K562 (cell line): ENCODE results near the gene PTPRF. TPM values are rescaled to one million over a fixed set of nuclear protein-coding genes. Genes with fewer than 3 reads are reported as not detected.

Source experiments
- ATAC-seq: fragments of 200-7000 bp; cut with Tn5 transposase; 3 replicates; pipeline ENCODE4 v1.9.1; 2020; ENCODE audit warnings: moderate library complexity
- BruUV-seq: library from RNA; stranded (reverse); fragments of 400-500 nt; replicated peaks from 2 replicates; lab custom pipeline; 2021; lab: Mats Ljungman, UMichigan
- CTCF ChIA-PET: fragments of 300-600 bp; formaldehyde crosslinking; extraction: SDS; loops from one replicate; lab custom pipeline; 2021; ENCODE audit warnings: low intra/inter-chr PET ratio; lab: Yijun Ruan, JAX
- POLR2A ChIA-PET: fragments of 300-600, 350-650 bp; sonication (Branson Sonifier 250); formaldehyde crosslinking; extraction: SDS; loops from one replicate; lab custom pipeline; 2021; ENCODE audit warnings: antibody characterized with exemption, inconsistent platforms; lab: Yijun Ruan, JAX
- DNase-seq, 4 experiments: peaks; one replicate each; pipeline versions ENCODE4 v3.0.0 to v3.0.0-alpha.2; 2011 to 2018; ENCODE audit warnings: low spot score in 3 of 4, mixed read lengths in 3 of 4; ENCODE audit errors: extremely low read depth in 1 of 4
- FAIRE-seq: peaks from 2 replicates; lab custom pipeline; 2011; peaks lifted over from hg19 to GRCh38; lab: Jason Lieb, UNC
- H2AFZ ChIP-seq: 2 replicates; pipeline ENCODE4 v1.6.0; 2011; ENCODE audit warnings: low read depth, low read length, control low read depth, inconsistent platforms
- H3K27ac ChIP-seq: fragments of 200-600 bp; 3 replicates; pipeline ENCODE4 v1.8.0; 2011; ENCODE audit warnings: low read depth, mild to moderate bottlenecking, control low read depth, inconsistent platforms, low read length, moderate library complexity, mixed read lengths; ENCODE audit errors: extremely low read depth
- H3K27me3 ChIP-seq, 2 experiments: fragments of 300-600 bp in 1 of 2; 2 replicates in 1 of 2; 3 replicates in 1 of 2; pipeline versions ENCODE4 v1.6.0 to v1.8.0; 2011; ENCODE audit warnings: inconsistent platforms in 2 of 2, low read length in 2 of 2, mild to moderate bottlenecking in 1 of 2, mixed read lengths in 1 of 2, moderate library complexity in 1 of 2; ENCODE audit not compliant: control insufficient read depth in 2 of 2, insufficient read depth in 2 of 2
- H3K36me3 ChIP-seq: fragments of 300-600 bp; 3 replicates; pipeline ENCODE4 v1.8.0; 2011; ENCODE audit warnings: mild to moderate bottlenecking, low read length, inconsistent platforms; ENCODE audit not compliant: control insufficient read depth, insufficient read depth
- H3K4me1 ChIP-seq, 2 experiments: fragments of 200-600 bp in 1 of 2; replicated peaks in 1 of 2; 2 replicates in 1 of 2; 3 replicates in 1 of 2; pipeline versions ENCODE4 v1.5.1 to v1.8.0; 2011; ENCODE audit warnings: inconsistent platforms in 2 of 2, low read length in 2 of 2, mild to moderate bottlenecking in 1 of 2, mixed read lengths in 1 of 2, moderate library complexity in 1 of 2; ENCODE audit not compliant: control insufficient read depth in 2 of 2, insufficient read depth in 2 of 2
- H3K4me2 ChIP-seq: 2 replicates; pipeline ENCODE4 v1.6.1; 2011; ENCODE audit warnings: low read length, control low read depth, inconsistent platforms, mixed read lengths; ENCODE audit not compliant: insufficient read depth
- H3K4me3 ChIP-seq: fragments of 200-600 bp; sonication (generic), shearing (Covaris generic); 2 replicates; pipeline ENCODE4 v1.5.1; 2016; ENCODE audit warnings: control low read depth, inconsistent platforms
- H3K79me2 ChIP-seq: fragments of 200-600 bp; 3 replicates; pipeline ENCODE4 v1.8.0; 2011; ENCODE audit warnings: low read length, inconsistent platforms; ENCODE audit not compliant: control insufficient read depth, insufficient read depth
- H3K9ac ChIP-seq, 2 experiments: 2 replicates each; pipeline versions ENCODE4 v1.6.0 to v1.6.1; 2011; ENCODE audit warnings: low read depth in 2 of 2, low read length in 2 of 2, control low read depth in 1 of 2, inconsistent platforms in 1 of 2, mild to moderate bottlenecking in 1 of 2, mixed read lengths in 1 of 2; ENCODE audit not compliant: insufficient read depth in 1 of 2
- H3K9me1 ChIP-seq: one replicate; pipeline ENCODE4 v1.6.0; 2011; ENCODE audit warnings: inconsistent platforms, mild to moderate bottlenecking, low read length, moderate library complexity; ENCODE audit not compliant: control insufficient read depth, insufficient read depth
- H3K9me3 ChIP-seq: replicated peaks from 2 replicates; pipeline ENCODE4 v1.5.1; 2011; ENCODE audit warnings: low read depth, low read length, inconsistent platforms; ENCODE audit not compliant: control insufficient read depth, insufficient read depth
- H4K20me1 ChIP-seq: replicated peaks from 2 replicates; pipeline ENCODE4 v1.6.1; 2011; ENCODE audit warnings: low read length, inconsistent platforms, mixed read lengths; ENCODE audit not compliant: control insufficient read depth, insufficient read depth
- CEBPB ChIP-seq: fragments of 450-650 bp; IDR thresholded peaks from 2 replicates; pipeline ENCODE4 v1.6.1; 2016; ENCODE audit warnings: missing genetic modification characterization, missing compliant biosample characterization
- CEBPG ChIP-seq, 3 experiments: fragments of 200-800 bp in 1 of 3; sonication (Bioruptor generic) in 1 of 3; sonication (generic) in 1 of 3; formaldehyde crosslinking in 1 of 3; IDR thresholded peaks in 2 of 3; conservative IDR thresholded peaks in 1 of 3; 2 replicates each; pipeline versions ENCODE4 v1.6.1 to v1.8.0; 2016 to 2022; ENCODE audit warnings: missing compliant biosample characterization in 2 of 3, missing genetic modification characterization in 2 of 3, mild to moderate bottlenecking in 1 of 3, missing genetic modification reagents in 1 of 3
- FOXP1 ChIP-seq: sonication (generic); formaldehyde crosslinking; IDR thresholded peaks from 2 replicates; pipeline ENCODE4 v1.8.0; 2022; ENCODE audit warnings: mild to moderate bottlenecking, missing genetic modification reagents
- HCFC1 ChIP-seq: IDR thresholded peaks from 2 replicates; pipeline ENCODE4 v1.6.1; 2012; ENCODE audit warnings: low read depth, low read length, improper control_type of control experiment
- MAX ChIP-seq: sonication (generic); formaldehyde crosslinking; IDR thresholded peaks from 2 replicates; pipeline ENCODE4 v1.9.0; 2022; ENCODE audit warnings: mild to moderate bottlenecking, missing genetic modification reagents
- MLX ChIP-seq, 2 experiments: fragments of 450-650 bp in 1 of 2; sonication (generic) in 1 of 2; formaldehyde crosslinking; conservative IDR thresholded peaks; 2 replicates each; pipeline versions ENCODE4 v1.4.0 to v1.8.1; 2020 to 2022; ENCODE audit warnings: mild to moderate bottlenecking in 1 of 2, missing genetic modification reagents in 1 of 2
- SMAD2 ChIP-seq: fragments of 150-350 bp; IDR thresholded peaks from 2 replicates; pipeline ENCODE4 v1.6.1; 2014; ENCODE audit warnings: low read depth, mild to moderate bottlenecking, low read length
- SMARCB1 ChIP-seq: IDR thresholded peaks from 2 replicates; pipeline ENCODE4 v1.6.1; 2011; ENCODE audit warnings: improper control_type of control experiment, low read depth; ENCODE audit not compliant: insufficient read length
- SPI1 ChIP-seq: IDR thresholded peaks from 2 replicates; pipeline ENCODE4 v1.6.1; 2011; ENCODE audit warnings: low read depth, low read length, control low read depth, borderline replicate concordance
- STAG1 ChIP-seq: sonication (generic); formaldehyde crosslinking; IDR thresholded peaks from 2 replicates; pipeline ENCODE4 v1.5.0; 2020; ENCODE audit warnings: missing genetic modification reagents, borderline replicate concordance
- TCFL5 ChIP-seq: fragments of 250-450 bp; sonication (Bioruptor Pico); conservative IDR thresholded peaks from 2 replicates; pipeline ENCODE4 v1.6.1; 2021; ENCODE audit warnings: mild to moderate bottlenecking, moderate library complexity, matching md5 sums
- XRCC4 ChIP-seq: IDR thresholded peaks from one replicate; pipeline ENCODE4 v1.6.1; 2011; ENCODE audit not compliant: insufficient read depth, insufficient read length; ENCODE audit errors: extremely low read depth
- ZBTB5 ChIP-seq: fragments of 450-650 bp; IDR thresholded peaks from 2 replicates; pipeline ENCODE4 v1.6.1; 2017; ENCODE audit warnings: antibody characterized with exemption
- ZBTB9 ChIP-seq: fragments of 450-650 bp; formaldehyde crosslinking; IDR thresholded peaks from 2 replicates; pipeline ENCODE4 v1.4.0; 2020; ENCODE audit warnings: mild to moderate bottlenecking, moderate library complexity
- ZNF511 ChIP-seq: sonication (generic); formaldehyde crosslinking; IDR thresholded peaks from 2 replicates; pipeline ENCODE4 v1.8.0; 2022; ENCODE audit warnings: mild to moderate bottlenecking, missing genetic modification reagents
- WGBS: fragments of 100-300 bp; shearing (Covaris generic); methylation state at CpG from one replicate; pipeline ENCODE4 v1.1.6; 2016; ENCODE audit warnings: low coverage, mixed read lengths; ENCODE audit not compliant: insufficient coverage; ENCODE audit errors: missing lambda C conversion rate; 5-methylcytosine and 5-hydroxymethylcytosine counted together
- in situ Hi-C: fragments of 300-500 bp; cut with MboI; formaldehyde crosslinking; loops from 4 replicates; pipeline ENCODE4 v1.15.0; 2018; ENCODE audit warnings: inconsistent platforms, mixed read lengths
- intact Hi-C: fragments of 100-400 bp; cut with micrococcal nuclease; formaldehyde crosslinking; loops from 2 replicates; pipeline ENCODE4 v1.14.2; 2022
- polyA plus RNA-seq, 8 experiments: library from polyadenylated mRNA; depleted of rRNA in 4 of 8; stranded (reverse) in 5 of 8; unstranded in 3 of 8; fragments of >200 nt; fragmentation: Nextera tagmentation in 2 of 8; fragmentation: Illumina TruSeq in 1 of 8; extraction: Ambion mirVana in 2 of 8; extraction: Trizol in 1 of 8; gene quantifications; 2 replicates each; pipeline versions ENCODE4 v1.2.1 to v1.2.3, GENCODE V29; 2011 to 2014; ENCODE audit warnings: inconsistent platforms in 1 of 8, missing spikeins in 1 of 8
- total RNA-seq, 7 experiments: library from RNA; depleted of rRNA in 6 of 7; stranded (reverse); fragments of >200 nt in 6 of 7; fragmentation: Illumina TruSeq in 2 of 7; extraction: Trizol in 2 of 7; gene quantifications; 2 replicates each; pipeline versions ENCODE4 v1.2.1 to v1.2.3, GENCODE V29; 2011 to 2021; ENCODE audit warnings: low replicate concordance in 1 of 7

PTPRF gene
- total and polyA plus RNA-seq, 9 of the 15 experiments (the other 6 are each of a cell fraction or from before 2014, with no cell fraction given): 0.13 to 4.3 (median 1.1) TPM

- CTCF ChIA-PET: no interaction called here
- Histone ChIP-seq H3K27me3 (peaks cover 53 to 92% of the 10 kb centered on the region in 2 experiments), H2AFZ (no peak overlapping the region), H3K4me3 (no peak overlapping the region), H3K4me1 (peaks cover 0 to 16% of the 10 kb centered on the region in 2 experiments; a peak in 3 of 5 replicates), H3K27ac (no peak overlapping the region), H3K9me3 (no peaks in the 10 kb centered on the region), H3K4me2 (no peak overlapping the region), H3K9ac (peak overlapping the region in 1 of 2 experiments; percentile 43; a peak in 1 of 4 replicates), H4K20me1 (peaks cover 2% of the 10 kb centered on the region)
- ATAC-seq: no peak
- intact Hi-C loops: no loop called here
- 7% methylated on average over 13 of the region's 13 CpGs for WGBS
- DNase-seq: no peak
- POLR2A ChIA-PET: interaction anchor here (0.5 to 0.8 kb wide), 2 partner anchors 61 to 134 kb away, joined by 3 read pairs; no protein-coding TSS in a partner anchor
- FAIRE-seq: peak; percentile 19
- no TSS peak for BruUV-seq
- in situ Hi-C loops: no loop called here
- TF ChIP-seq MAX (CRISPR knock-in tag): no peak
- TF ChIP-seq ZBTB5: no peak
- TF ChIP-seq CEBPG (CRISPR knock-in tag; IDR thresholded peaks at IDR 0.05): no peak
- TF ChIP-seq CEBPG (tag; conservative IDR thresholded peaks at IDR 0.05 in 1 of 2, IDR thresholded peaks at IDR 0.05 in 1 of 2): peak; percentile 11 to 57; a peak in 2 of 4 replicates
- no peak for TF ChIP-seq SPI1
- 0 out of 2 replicates have a peak, but pooled peaks have one; percentile 30 for TF ChIP-seq CEBPB (tag)
- TF ChIP-seq SMARCB1: no peak
- TF ChIP-seq MLX (CRISPR knock-in tag; conservative IDR thresholded peaks at IDR 0.05): no peak
- no peak for TF ChIP-seq ZBTB9 (CRISPR knock-in tag)
- TF ChIP-seq SMAD2: no peak
- TF ChIP-seq ZNF511 (CRISPR knock-in tag): no peak
- TF ChIP-seq FOXP1 (CRISPR knock-in tag): no peak
- no peak for TF ChIP-seq HCFC1
- no peak for TF ChIP-seq XRCC4
- no peak for TF ChIP-seq TCFL5
- TF ChIP-seq STAG1 (CRISPR knock-in tag): no peak
- TF ChIP-seq, all 486 proteins: peak for 2
- Histone ChIP-seq H3K79me2 (no peaks in the 10 kb centered on the region), H3K9me1 (no peaks in the 10 kb centered on the region), H3K36me3 (no peaks in the 10 kb centered on the region)
Measured at GRCh38 chr1:43622901-43623780, 92.5 kb downstream of the PTPRF start.
